ENCODE results near the gene ZFP36. TPM values are rescaled to one million over a fixed set of nuclear protein-coding genes. Genes with fewer than 3 reads are reported as not detected.
"Not testable (repeated sequence)": the region's sequence is repeated elsewhere in the genome, so short reads cannot be mapped to it uniquely, and the experiment has no call there.

The ZFP36 gene
- total RNA-seq, 1 experiment from 2014 or later = 414 TPM

DNA sequence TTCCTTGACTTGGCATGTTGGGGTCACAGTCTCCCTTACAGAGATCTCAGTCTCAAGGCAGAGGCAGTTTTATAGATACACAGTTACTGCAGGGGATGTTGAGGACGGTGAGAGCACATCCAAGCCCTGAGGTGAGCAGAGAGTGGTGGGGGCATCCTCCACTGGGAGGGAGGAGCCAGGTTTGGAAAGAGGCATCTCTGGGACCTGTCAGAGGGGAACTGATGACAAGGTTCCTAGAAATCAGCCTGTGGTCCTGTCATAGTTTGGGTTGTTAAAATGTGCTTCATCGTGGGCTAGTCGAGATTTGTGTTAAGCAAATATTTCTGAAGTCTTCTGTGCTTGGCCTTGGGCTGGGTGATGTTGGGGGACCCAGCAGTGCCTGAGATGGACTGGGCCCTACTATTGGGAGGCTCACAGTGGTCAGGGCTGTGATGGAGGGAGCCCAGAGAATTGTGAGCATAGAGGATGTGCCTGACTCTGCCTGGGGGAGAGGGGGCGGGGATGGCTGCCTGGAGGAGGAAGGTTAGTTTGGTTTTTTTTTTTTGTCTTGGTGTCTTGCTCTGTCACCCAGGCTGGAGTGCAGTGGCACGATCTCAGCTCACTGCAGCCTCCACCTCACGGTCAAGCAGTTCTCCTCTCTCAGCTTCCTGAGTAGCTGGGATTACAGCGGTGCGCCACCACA lies 42.6 kb downstream of the ZFP36 start:
- BruUV-seq (replicated peaks) = no TSS peak
- Histone ChIP-seq H3K27me3 (ENCODE audit: control insufficient read depth, insufficient read depth, low read length) (no peaks in the 10 kb centered on the region), H3K36me3 (ENCODE audit: control insufficient read depth, insufficient read depth, low read length) (peaks cover 40% of the 10 kb centered on the region), H3K27ac (ENCODE audit: low read length) (no peak overlapping the region), H3K4me3 (ENCODE audit: low read depth in 2 of 2, low read length in 2 of 2) (no peak overlapping the region), H3K4me1 (ENCODE audit: control insufficient read depth, insufficient read depth, low read length) (peaks cover 31% of the 10 kb centered on the region), H3K9me3 (ENCODE audit: control insufficient read depth, insufficient read depth, low read depth, low read length) (no peaks in the 10 kb centered on the region)
- in situ Hi-C loops (cut with HindIII; ENCODE audit: low pct_unique_long_range_greater_than_20kb, low sequenced_read_pairs) (no loop called here), intact Hi-C loops (cut with micrococcal nuclease; ENCODE audit: unreplicated experiment) (no loop called here)
- TF ChIP-seq, protein P1, sequence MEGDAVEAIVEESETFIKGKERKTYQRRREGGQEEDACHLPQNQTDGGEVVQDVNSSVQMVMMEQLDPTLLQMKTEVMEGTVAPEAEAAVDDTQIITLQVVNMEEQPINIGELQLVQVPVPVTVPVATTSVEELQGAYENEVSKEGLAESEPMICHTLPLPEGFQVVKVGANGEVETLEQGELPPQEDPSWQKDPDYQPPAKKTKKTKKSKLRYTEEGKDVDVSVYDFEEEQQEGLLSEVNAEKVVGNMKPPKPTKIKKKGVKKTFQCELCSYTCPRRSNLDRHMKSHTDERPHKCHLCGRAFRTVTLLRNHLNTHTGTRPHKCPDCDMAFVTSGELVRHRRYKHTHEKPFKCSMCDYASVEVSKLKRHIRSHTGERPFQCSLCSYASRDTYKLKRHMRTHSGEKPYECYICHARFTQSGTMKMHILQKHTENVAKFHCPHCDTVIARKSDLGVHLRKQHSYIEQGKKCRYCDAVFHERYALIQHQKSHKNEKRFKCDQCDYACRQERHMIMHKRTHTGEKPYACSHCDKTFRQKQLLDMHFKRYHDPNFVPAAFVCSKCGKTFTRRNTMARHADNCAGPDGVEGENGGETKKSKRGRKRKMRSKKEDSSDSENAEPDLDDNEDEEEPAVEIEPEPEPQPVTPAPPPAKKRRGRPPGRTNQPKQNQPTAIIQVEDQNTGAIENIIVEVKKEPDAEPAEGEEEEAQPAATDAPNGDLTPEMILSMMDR (IDR thresholded peaks at IDR 0.05) = no peak
- TF ChIP-seq POLR2AphosphoS5 (IDR thresholded peaks at IDR 0.05; ENCODE audit: low read depth, low read length) (no peak), SIN3A (IDR thresholded peaks at IDR 0.05; ENCODE audit: borderline replicate concordance, insufficient read depth, low read depth, low read length) (no peak), TCF7L2 (IDR thresholded peaks at IDR 0.05; ENCODE audit: low read depth, low read length) (no peak)
- TF ChIP-seq, protein P2, sequence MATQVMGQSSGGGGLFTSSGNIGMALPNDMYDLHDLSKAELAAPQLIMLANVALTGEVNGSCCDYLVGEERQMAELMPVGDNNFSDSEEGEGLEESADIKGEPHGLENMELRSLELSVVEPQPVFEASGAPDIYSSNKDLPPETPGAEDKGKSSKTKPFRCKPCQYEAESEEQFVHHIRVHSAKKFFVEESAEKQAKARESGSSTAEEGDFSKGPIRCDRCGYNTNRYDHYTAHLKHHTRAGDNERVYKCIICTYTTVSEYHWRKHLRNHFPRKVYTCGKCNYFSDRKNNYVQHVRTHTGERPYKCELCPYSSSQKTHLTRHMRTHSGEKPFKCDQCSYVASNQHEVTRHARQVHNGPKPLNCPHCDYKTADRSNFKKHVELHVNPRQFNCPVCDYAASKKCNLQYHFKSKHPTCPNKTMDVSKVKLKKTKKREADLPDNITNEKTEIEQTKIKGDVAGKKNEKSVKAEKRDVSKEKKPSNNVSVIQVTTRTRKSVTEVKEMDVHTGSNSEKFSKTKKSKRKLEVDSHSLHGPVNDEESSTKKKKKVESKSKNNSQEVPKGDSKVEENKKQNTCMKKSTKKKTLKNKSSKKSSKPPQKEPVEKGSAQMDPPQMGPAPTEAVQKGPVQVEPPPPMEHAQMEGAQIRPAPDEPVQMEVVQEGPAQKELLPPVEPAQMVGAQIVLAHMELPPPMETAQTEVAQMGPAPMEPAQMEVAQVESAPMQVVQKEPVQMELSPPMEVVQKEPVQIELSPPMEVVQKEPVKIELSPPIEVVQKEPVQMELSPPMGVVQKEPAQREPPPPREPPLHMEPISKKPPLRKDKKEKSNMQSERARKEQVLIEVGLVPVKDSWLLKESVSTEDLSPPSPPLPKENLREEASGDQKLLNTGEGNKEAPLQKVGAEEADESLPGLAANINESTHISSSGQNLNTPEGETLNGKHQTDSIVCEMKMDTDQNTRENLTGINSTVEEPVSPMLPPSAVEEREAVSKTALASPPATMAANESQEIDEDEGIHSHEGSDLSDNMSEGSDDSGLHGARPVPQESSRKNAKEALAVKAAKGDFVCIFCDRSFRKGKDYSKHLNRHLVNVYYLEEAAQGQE (IDR thresholded peaks at IDR 0.05; ENCODE audit: insufficient read depth in 1 of 2, low read depth in 2 of 2, low read length in 1 of 2) = no peak
- ATAC-seq = no peak
- ChIA-PET CTCF (interaction anchor here (0.5 to 4.6 kb wide), 12 partner anchors 9 to 300 kb away, joined by 3 to 36 read pairs (median 6); partner anchors contain the start of genes EID2 and RPS16), POLR2A (interaction anchor here (0.5 to 9.0 kb wide), 14 partner anchors 16 to 888 kb away, joined by 3 to 254 read pairs (median 7); partner anchors contain the start of genes EID2B and RPS16)
- DNase-seq (ENCODE audit: low read depth, low spot score) = no peak

DNA sequence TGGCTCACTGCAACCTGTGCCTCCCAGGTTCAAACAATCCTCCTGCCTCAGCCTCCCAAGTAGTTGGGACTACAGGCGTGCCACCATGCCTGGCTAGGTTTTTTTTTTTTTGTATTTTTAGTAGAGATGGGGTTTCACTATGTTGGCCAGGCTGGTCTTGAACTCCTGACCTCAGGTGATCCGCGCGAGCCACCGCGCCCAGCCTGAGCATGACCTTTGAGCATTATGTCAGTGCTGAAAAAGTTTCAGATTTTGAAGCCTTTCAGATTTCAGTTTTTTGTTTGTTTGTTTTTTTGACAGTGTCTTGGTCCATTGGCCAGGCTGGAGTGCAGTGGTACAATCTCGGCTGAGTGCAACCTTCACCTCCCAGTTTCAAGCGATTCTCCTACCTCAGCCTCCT lies 44.6 kb downstream of the ZFP36 start:
- BruUV-seq (replicated peaks); H3K4me3 ChIP-seq (ENCODE audit: low read depth in 2 of 2, low read length in 2 of 2); H3K9me3 ChIP-seq (ENCODE audit: control insufficient read depth, insufficient read depth, low read depth, low read length); ATAC-seq; H3K27me3 ChIP-seq (ENCODE audit: control insufficient read depth, insufficient read depth, low read length); DNase-seq (ENCODE audit: low read depth, low spot score); H3K27ac ChIP-seq (ENCODE audit: low read length): not testable (repeated sequence)
- ChIA-PET POLR2A (interaction anchor here (0.6 to 9.0 kb wide), 2 partner anchors 9 to 18 kb away, joined by 3 to 254 read pairs; partner anchors contain the start of gene RPS16), CTCF (interaction anchor here (0.6 to 1.5 kb wide), 3 partner anchors 11 to 391 kb away, joined by 3 read pairs; partner anchors contain the start of gene EID2B)
- intact Hi-C loops (cut with micrococcal nuclease; ENCODE audit: unreplicated experiment) (loop anchor here (2.0 kb wide), 1 partner anchor 22 kb away; no protein-coding TSS in a partner anchor), in situ Hi-C loops (cut with HindIII; ENCODE audit: low pct_unique_long_range_greater_than_20kb, low sequenced_read_pairs) (loop anchor here (5.0 kb wide), 1 partner anchor 51 kb away; no protein-coding TSS in a partner anchor)
- Histone ChIP-seq H3K4me1 (ENCODE audit: control insufficient read depth, insufficient read depth, low read length) (peaks cover 29% of the 10 kb centered on the region), H3K36me3 (ENCODE audit: control insufficient read depth, insufficient read depth, low read length) (peaks cover 47% of the 10 kb centered on the region)

Small RNA genes within 50 kb of the gene (microRNA-seq; reads per million reads assigned to microRNA genes)
- not detected for gene MIR4530 (ENCODE audit: unreplicated experiment)

Other genes with a start within 250 kb of the ZFP36 start
- gene NCCRP1, start 209.9 kb upstream of the ZFP36 start, total RNA-seq (2021; ENCODE audit: unreplicated experiment) = 0.46 TPM
- gene SYCN, start 202.6 kb upstream of the ZFP36 start, total RNA-seq (2021; ENCODE audit: unreplicated experiment) = 0.33 TPM
- gene IFNL3, start 161.8 kb upstream of the ZFP36 start, total RNA-seq (2021; ENCODE audit: unreplicated experiment) = not detected
- not detected for gene IFNL4, start 158.0 kb upstream of the ZFP36 start, total RNA-seq (2021; ENCODE audit: unreplicated experiment)
- 0.33 TPM for gene IFNL2, start 138.5 kb upstream of the ZFP36 start, total RNA-seq (2021; ENCODE audit: unreplicated experiment)
- gene IFNL1, start 110.4 kb upstream of the ZFP36 start, total RNA-seq (2021; ENCODE audit: unreplicated experiment) = 0.57 TPM
- gene LRFN1, start 86.0 kb upstream of the ZFP36 start, total RNA-seq (2021; ENCODE audit: unreplicated experiment) = 15.2 TPM
- 3.7 TPM for gene GMFG, start 70.8 kb upstream of the ZFP36 start, total RNA-seq (2021; ENCODE audit: unreplicated experiment)
- gene SAMD4B, start 64.4 kb upstream of the ZFP36 start, total RNA-seq (2021; ENCODE audit: unreplicated experiment) = 1,339 TPM
- 901 TPM for gene PAF1, start 15.7 kb upstream of the ZFP36 start, total RNA-seq (2021; ENCODE audit: unreplicated experiment)
- 739 TPM for gene MED29, start 15.5 kb upstream of the ZFP36 start, total RNA-seq (2021; ENCODE audit: unreplicated experiment)
- 1,988 TPM for gene PLEKHG2, start 5.8 kb downstream of the ZFP36 start, total RNA-seq (2021; ENCODE audit: unreplicated experiment)
- gene RPS16, start 29.1 kb downstream of the ZFP36 start, total RNA-seq (2021; ENCODE audit: unreplicated experiment) = 27,832 TPM
- 1,614 TPM for gene SUPT5H, start 38.7 kb downstream of the ZFP36 start, total RNA-seq (2021; ENCODE audit: unreplicated experiment)
- 1,837 TPM for gene TIMM50, start 74.0 kb downstream of the ZFP36 start, total RNA-seq (2021; ENCODE audit: unreplicated experiment)
- 76.9 TPM for gene DLL3, start 92.1 kb downstream of the ZFP36 start, total RNA-seq (2021; ENCODE audit: unreplicated experiment)
- gene SELENOV, start 108.3 kb downstream of the ZFP36 start, total RNA-seq (2021; ENCODE audit: unreplicated experiment) = 0.80 TPM
- gene EID2B, start 126.0 kb downstream of the ZFP36 start, total RNA-seq (2021; ENCODE audit: unreplicated experiment) = 37.7 TPM
- gene EID2, start 133.3 kb downstream of the ZFP36 start, total RNA-seq (2021; ENCODE audit: unreplicated experiment) = 163 TPM
- not detected for gene LGALS13, start 195.7 kb downstream of the ZFP36 start, total RNA-seq (2021; ENCODE audit: unreplicated experiment)
- gene LGALS16, start 249.1 kb downstream of the ZFP36 start, total RNA-seq (2021; ENCODE audit: unreplicated experiment) = not detected